GM20431 (cell line): ENCODE measurements around the gene MOB1A.
"Not testable (repeated sequence)": the region's sequence is repeated elsewhere in the genome, so short reads cannot be mapped to it uniquely, and the experiment has no call there.

Experiments
- in situ Hi-C: fragments of 300-500 bp; cut with MseI, MboI; formaldehyde crosslinking; loops from one replicate; pipeline ENCODE4 v1.15.0; 2020; ENCODE audit warnings: low sequenced_read_pairs; ENCODE audit not compliant: unreplicated experiment

Gene MOB1A

DNA sequence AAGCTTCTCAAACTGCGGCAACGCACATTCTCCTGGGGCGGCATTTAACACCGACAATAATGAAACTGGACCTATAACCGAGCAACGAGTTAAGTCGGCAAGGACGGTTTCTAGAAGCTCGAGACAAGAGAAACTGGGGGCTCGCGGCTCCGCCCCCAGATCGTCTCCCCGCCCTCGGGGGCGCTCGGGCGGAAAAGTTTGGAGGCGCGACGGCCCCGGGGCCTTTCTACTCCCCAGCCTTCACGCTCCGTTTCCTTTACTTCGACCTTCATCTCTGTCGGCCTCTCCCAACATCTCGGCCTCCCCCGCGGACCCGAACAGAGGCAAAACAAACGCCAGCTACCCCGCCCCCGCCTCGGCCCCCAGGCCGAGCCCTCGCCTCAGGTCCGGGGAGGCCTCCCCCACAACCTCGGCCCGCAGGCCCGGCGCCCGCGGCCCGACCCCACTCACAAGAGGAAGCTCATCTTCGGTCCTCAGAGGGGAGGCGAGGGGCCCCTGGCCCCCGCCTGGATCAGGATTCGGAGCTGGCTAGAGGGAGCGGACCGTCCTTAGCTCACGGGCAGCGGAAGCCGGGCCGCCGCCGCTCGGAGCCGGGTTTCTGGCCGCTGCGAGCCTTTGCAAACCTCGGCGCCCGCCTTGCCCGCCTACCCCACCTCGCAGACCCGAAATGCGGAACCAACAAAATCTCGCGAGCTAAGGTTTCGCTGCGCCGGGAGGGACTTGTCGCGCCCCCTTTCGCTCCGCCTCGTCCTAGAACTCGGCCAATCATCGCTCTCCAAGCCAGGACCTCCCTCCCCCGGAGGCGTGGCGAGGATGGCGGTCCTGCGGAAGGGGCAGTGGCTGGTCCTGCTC lies at the start of gene MOB1A:
MOB1A (minus strand) TSS at position 669 of the 852 bp plus-strand sequence; CDS start at position 464, 205 bp downstream.
- in situ Hi-C loops, result no loop called here

DNA sequence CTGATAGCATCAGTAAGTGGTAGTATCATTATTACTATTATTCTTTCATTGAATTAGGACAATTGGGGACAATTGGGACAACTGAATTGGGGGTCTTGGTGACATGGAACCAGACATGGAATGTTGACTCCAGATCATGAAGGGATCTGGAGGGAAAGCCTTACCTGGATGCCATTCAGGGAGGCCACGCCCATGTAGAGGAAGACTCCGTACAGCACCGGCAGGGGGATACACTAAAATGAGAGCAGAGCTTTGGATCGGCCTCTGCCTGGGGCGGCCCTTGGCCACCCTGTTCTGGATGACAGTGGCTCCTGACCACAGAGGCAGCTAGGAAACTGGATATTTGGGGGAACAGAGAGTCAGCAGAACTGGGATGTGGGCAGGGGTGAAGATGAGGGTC lies 49.0 kb upstream of the MOB1A start:
- in situ Hi-C loops, result no loop called here

DNA sequence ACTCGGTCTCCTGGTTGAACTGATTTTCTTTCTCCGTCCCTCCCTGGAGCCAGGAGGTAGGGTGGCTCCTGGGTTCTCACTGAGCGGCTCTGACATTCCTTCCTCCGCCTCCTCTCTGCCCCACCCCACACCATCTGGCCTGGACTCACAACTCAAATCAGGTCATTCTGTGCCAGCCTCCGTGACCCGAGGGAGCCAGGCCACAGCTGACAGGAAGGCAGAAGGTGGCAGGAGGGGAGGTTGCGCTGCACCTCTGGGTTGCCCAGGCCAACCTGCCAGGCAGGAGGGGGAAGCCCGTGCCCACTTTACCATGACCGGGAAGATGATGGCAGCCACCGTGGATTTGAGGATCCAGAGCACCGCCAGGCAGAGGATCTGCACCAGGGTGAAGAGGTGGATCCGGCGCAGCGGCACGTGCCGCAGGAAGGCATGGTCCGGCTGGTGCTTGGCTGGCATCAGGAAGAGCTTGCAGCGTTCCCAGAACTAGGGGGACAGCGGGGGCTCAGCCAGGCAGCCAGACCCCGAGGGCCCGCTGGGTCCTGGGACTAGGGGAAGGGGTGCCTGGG lies 48.1 kb upstream of the MOB1A start:
- in situ Hi-C loops, result no loop called here

DNA sequence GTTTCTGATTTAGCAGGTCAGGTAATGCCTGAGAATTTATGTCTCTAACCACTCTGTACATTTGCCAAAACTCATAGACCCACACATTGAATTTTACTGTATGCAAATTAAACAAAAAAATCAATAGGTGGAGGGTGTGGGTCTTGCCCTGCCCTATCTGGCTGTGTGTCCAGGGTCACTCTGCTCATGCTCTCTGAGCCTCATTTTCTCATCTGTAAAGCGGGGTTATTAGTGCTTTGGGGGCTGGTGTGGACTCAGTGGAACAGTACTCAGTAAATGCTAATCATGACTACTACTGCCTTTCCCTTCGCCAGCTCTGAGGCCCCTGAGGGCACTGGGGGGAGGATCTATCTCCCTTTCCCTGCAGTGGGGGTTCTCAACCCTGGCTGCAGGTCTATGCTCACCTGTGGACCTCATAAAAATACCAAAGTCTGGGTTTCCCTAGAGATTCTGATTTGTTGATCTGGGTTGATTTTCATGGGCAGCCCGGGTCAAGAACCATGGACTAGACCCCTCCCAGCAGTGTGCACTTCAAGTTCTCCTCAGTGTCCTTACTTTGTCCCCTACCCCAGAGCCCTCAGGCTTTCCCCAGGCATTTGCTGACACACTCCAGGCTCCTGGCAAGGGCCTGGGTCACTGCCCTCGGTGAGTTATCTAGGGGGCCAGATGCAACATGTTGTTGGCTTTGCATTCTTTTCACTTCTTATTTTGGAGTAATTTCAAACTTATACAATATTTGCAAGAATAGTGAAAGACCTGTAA lies 47.2 kb upstream of the MOB1A start:
- in situ Hi-C loops, result no loop called here

DNA sequence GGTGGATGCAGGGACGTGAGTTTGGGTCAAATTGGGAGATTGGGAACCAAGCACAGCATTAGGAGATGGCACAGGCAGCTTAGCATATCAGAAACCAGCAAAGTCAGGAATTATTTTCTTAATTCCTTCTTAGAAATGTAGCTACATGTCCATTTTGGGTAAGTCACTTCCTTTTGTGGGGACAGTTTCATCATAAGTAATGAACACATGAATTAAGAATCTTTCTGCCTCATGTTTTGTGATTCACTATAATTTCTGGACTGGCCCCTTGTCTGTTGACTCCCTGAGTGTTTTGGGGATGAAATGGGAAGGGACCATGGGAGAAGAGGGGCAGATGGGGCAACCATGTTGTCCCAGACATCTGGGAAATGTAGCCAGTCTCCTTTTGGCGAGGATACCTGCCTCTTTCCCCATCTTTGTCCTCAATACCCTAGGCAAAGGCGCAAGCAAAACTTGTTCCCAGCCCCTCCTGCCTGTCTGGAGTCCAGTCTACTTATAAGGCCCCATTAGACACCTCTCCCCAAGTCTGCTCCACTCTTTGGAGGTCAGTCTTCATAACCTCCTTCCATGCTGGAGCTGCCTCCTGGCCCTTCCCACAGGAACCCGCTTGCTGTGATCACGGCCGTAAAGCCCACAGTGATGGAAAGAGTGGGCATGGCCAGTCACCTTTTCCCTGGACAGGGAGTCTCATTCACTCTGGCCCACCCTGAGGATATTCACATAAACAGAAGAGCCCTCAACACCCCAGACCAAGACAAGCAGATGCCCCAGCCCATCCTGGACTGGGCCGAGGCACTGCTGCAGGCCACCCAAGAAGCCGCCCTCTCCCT lies 45.5 kb upstream of the MOB1A start:
- in situ Hi-C loops, result no loop called here

DNA sequence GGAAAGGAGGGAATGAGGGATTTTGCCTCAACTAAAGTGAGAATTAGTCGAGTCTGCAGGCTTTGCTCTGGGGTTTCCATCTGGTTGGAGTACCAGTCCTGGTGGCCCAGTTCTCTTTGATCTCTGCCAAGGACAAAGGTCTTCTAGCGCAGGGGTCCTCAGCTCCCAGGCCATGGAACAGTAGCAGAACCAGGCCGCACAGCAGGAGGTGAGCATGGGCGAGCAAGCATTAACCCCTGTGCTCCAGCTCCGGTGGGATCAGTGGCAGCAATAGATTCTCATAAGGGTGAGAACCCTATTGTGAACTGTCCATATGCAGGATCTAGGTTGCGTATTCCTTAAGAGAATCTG lies 43.6 kb upstream of the MOB1A start:
- in situ Hi-C loops, result no loop called here

DNA sequence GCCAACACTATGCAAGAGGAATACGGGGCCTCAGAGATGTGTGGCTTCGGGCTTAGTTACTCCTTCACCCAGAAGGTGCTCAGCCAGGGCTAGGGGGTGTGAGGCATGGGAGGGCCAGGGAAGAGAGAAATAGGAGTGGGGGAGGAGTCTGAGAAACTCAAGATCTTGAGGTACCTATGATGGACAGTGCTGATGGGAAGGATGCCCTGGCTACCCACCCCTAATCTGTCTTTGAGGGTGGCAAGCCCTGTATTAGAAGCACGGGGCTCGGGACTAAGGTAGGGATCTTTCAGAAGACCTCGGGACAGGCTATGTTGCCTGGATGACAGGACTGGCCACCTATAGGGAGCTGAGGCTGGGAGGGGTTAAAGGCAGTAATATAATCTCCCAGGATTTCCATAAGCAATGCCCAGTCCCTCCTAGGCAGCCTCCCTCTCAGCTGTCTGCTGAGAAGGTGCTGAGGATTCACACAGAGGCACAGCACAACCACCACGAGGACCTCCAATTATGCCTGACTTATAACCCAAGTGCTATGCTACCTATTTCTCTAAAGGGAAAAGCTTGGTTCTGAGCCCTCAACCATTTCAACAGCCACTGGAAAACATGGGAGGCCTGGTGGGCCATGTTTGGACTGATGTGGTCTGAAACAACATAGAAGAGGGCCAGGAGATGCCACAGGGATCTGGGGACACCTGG lies 43.1 kb upstream of the MOB1A start:
- in situ Hi-C loops, result no loop called here

DNA sequence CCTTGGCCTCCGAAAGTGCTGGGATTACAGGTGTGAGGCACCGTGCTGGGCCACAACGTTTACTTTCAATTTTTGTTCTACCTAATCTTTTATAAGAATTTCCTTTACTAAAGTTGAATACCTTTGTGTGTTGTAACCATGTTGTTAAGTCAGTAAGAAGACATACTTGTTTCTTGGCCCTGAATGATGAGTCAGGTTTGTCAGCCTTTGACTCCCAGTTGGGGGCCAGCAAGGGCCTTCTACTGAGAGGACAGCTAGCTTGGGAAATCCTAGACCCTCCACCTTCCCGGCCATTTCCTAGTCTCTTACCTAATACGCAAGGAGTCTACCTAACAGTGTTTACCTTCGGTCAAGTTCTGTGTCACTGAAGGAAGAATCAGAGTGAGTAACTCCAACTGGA lies 42.4 kb upstream of the MOB1A start:
- in situ Hi-C loops, result no loop called here

DNA sequence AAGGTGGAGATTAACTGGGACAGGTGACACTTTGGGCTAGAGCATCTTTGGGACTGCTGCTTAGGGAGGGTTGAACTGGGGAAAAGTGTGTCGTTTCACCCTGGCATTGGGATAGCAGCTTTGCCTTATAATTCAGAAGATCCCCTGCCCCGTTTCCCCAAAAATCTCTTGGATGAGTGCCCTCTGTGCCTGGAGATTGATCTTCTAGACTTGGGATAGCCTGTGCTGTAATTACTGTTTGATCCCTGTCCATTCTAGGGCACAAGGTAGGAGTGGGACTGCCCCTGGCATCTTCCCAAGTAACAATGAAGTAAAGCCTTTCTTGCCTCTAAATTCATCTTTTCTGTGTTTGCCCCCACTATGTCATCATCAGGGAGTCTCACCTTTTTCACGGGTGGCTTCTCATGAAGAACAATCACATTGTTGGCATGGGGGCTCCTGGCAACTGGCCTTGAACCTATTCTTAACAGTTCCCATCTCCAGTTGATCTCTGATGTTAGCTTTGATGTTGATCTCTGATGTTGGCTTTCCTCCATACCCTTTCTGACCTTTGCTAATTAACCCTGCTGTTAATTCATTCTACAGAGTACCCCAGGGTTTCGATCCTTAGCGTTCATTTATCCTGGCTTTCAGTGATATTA lies 41.3 kb upstream of the MOB1A start:
- in situ Hi-C loops, result no loop called here

DNA sequence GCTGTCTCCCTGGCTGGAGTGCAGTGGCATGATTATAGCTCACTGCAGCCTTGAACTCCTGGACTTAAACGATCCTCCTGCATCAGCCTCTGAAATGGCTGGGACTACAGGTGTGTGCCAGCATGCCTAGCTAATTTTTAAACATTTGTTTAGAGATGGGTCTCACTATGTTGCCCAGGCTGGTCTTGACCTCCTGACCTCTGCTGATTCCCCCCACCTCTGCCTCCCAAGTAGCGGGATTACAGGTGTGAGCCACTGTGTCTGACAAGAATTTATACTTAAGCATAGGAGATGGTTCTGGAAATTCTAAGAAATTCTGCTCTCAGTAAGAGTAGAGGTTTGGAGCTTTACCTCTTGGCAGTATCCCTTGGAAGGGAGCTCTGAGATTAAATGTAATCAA lies 38.0 kb upstream of the MOB1A start:
- in situ Hi-C loops, result no loop called here

DNA sequence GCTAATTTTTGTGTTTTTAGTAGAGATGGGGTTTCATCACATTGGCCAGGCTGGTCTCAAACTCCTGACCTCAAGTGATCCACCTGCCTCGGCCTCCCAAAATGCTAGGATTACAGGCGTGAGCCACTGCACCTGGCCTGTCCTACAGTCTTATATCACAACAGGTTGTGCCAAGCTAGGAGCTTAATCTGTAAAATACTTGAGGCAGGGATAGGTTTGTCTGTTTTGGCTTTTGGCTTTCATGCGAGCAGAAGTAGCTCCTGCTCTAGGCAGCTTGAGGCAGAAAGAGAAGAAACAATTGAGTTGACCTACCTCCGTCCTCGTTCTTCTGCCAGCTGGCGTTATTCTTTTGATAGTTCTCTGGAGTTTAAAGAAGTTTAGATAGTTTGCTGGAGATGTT lies 37.1 kb upstream of the MOB1A start:
- in situ Hi-C loops, result not testable (repeated sequence)

DNA sequence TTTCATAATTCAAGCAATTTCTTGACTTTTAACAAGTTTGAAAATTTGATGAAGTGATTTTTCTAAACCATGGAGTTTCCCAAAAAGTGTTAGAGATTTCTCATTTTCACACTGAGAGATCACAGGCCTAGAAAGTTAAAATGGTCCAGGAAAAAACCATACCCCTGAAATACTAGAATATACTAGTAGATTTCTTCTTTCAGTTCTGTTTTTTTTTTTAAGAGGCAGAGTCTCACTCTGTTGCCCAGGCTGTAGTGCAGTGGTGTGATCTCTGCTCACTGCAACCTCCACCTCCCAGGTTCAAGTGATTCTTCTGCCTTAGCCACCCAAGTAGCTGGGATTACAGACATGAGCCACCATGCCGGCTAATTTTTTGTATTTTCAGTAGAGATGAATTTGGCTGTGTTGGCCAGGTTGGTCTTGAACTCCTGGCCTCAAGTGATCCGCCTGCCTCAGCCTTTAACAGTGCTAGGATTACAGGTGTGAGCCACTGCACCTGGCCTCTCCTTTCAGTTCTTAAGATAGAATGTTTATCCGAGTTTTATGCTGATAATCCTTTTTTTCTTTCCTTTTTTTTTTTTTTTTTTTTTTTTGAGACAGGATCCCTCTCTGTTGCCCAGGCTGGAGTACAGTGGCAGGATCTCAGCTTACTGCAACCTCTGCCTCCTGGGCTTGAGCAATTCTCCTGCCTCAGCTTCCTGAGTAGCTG lies 34.2 kb upstream of the MOB1A start:
- in situ Hi-C loops, result no loop called here

DNA sequence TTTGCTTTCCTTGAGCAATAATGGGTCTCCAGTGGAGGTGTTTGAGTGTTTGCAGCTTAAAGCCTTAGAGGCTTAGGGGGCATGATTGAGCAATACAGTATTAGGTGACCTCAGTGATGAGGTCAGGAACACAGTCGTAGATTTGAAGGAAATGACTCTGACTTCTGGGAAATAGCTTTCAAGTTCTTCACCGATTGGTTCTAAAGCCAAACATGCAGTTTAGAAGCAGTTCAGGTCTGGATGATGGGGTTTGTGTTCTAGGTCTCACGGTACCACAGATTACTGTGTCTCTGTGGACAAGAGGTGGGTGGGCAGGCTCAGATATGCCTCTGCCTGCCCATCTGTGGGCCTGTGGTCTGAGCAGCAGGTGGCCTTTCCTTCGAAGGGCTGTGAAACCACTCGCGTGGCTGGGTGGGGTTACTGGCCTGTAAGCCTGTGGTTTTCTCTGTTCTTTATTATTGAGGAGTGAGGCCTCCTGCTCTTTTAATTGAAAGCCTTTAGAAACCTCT lies 27.6 kb upstream of the MOB1A start:
- in situ Hi-C loops, result no loop called here

DNA sequence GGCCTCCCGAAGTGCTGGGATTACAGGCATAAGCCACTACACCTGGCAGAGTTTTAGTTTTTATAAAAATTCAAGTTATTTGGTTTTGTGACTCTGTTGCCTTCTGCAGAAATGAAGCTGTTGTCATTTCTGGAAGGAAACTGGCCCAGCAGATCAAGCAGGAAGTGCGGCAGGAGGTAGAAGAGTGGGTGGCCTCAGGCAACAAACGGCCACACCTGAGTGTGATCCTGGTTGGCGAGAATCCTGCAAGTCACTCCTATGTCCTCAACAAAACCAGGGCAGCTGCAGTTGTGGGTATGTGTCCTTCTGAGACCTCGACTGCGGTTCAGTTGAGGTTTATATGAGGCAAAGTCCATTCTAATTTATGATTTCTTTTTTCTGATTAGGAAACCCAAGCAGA lies 26.9 kb upstream of the MOB1A start:
- in situ Hi-C loops, result no loop called here

DNA sequence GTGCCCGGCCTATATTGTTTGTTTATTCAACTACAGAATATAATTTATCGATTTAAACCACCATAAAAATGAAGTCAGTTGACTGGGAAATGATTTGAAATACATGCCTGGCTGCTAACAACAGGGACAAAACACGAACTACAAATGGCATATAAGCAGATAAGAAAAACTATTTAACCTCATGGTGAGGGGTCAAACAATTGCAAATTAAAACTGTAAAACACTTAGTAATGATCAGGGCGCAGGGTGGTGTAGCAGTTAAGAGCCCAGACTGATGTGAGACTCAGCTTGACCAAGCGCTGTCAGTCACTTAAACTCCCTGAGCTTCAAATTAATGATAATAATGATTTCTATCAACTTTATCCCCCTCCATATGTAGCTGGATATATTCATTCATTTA lies 26.4 kb upstream of the MOB1A start:
- in situ Hi-C loops, result no loop called here

DNA sequence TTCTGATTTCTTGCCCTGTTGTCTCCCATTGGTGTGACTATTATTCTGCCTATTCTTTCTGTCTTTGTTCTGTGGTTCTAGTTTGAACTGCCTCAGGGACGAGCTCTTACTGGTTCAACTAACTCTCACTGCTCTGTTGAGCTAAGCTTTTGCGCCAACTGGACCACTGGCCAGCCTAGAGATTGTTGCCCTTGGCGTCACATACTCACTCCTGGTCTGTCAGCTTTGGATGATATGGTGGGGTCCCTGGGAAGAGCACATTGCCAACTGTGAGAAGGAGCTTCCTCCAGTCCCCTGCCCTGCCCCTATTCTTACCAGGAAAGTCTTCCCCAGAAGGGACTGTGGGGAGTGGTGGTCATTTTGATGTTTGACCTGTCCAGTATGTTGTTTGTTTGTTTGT lies 25.8 kb upstream of the MOB1A start:
- in situ Hi-C loops, result no loop called here

DNA sequence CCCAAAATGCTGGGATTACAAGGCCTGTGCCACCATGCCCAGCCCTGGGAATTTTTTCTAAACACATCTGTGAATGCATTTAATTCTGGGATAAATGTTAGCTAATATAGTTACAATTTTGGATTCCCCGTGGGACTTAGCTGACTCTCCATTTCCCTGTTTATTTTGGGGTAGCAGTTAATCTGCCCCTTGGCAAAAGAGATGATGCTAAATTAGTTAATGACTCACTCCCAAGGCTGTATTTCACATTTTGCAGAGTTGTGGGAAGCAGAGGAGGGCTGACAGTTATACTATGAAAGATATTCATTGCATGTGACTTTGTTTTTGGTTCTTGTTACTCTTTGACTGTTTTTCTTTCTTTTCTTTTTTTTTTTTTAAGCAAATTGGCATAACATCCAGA lies 22.9 kb upstream of the MOB1A start:
- in situ Hi-C loops, result no loop called here

DNA sequence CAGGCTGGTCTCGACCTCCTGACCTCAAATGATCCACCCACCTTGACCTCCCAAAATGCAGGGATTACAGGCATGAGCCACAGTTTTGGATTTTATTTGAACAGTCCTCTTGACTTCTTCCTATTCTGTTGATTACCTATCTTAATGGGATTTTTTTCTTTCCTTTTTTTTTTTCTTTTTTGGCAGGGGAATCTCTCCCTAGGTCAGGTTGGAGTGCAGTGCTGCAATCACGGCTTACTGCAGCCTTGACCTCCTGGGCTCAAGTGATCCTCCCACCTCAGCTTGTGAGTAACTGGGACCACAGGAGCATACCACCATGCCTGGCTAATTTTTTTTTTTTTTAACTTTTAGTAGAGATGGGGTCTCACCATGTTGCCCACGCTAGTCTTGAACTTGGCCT lies 22.5 kb upstream of the MOB1A start:
- in situ Hi-C loops, result no loop called here

DNA sequence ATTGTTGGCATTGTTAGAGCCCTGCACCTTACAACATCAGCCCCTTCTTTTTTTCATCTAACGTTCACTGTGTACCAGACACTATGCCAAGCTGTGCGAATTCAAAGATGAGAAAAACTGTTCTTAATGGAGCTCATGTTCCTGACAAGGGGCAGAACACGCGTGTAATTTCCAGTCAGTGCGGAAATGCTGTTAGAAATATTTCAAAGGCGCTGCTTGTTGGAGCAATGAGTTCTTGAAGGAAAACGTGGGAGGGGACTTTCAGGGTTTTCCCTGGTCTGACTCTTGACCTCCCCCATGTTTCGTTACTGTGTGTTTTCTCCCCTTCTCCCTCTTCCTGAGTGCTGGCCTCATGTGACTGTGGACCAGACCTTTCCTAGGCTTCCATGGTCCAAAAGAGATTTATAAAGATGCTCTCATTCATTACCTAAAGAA lies 21.2 kb upstream of the MOB1A start:
- in situ Hi-C loops, result no loop called here
